ENCODE data around the gene HOXA7. TPM values are rescaled to one million over a fixed set of nuclear protein-coding genes. Genes with fewer than 3 reads are reported as not detected.

HOXA7 gene
- total RNA-seq, 2 donors from 2014 or later = 21.9 to 24.4 TPM

DNA sequence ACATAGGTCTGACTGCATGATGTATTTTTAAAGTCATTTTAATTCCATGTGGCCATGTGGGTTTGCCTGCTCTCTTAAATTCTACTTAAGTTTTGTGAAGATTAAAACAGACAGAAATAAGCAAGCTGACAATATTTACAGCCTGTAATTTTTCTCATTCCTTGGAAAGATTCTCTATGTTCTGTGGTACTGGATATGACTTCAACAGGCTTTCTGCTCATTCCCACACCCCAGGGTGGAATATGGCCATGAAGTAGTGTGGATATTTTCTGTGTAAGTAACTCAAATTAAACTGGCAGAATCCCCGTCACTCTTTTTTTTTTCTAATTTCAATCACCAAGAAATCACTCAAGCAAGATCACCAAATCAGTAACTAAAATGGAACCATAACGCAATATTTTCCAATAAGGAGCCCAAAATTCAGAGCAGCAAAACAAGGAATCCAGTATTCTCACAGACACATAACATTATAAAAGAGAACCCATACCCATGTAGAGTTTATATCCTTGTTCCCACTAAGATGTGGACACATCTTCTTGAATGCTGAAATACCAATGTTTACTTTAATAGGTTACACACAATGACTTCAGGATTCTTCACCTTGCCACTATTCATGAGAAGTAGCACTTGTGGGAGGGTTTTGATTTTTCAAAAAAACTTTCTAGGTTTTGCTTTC lies 18.7 kb downstream of the HOXA7 start:
- H3K27ac ChIP-seq = peak overlapping the region; percentile 84
- intact Hi-C loops (cut with DNase I) = no loop called here
- no peaks in the 10 kb centered on the region for H3K27me3 ChIP-seq
- TF ChIP-seq, protein P1, sequence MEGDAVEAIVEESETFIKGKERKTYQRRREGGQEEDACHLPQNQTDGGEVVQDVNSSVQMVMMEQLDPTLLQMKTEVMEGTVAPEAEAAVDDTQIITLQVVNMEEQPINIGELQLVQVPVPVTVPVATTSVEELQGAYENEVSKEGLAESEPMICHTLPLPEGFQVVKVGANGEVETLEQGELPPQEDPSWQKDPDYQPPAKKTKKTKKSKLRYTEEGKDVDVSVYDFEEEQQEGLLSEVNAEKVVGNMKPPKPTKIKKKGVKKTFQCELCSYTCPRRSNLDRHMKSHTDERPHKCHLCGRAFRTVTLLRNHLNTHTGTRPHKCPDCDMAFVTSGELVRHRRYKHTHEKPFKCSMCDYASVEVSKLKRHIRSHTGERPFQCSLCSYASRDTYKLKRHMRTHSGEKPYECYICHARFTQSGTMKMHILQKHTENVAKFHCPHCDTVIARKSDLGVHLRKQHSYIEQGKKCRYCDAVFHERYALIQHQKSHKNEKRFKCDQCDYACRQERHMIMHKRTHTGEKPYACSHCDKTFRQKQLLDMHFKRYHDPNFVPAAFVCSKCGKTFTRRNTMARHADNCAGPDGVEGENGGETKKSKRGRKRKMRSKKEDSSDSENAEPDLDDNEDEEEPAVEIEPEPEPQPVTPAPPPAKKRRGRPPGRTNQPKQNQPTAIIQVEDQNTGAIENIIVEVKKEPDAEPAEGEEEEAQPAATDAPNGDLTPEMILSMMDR (IDR thresholded peaks at IDR 0.05) = no peak
- H3K9me3 ChIP-seq = no peaks in the 10 kb centered on the region
- H3K9ac ChIP-seq (ENCODE audit: low read depth in 2 of 2, low read length in 2 of 2) = peak overlapping the region in 1 of 2 donors; percentile 58
- peak; percentile 22 for DNase-seq
- peaks cover 9% of the 10 kb centered on the region for H3K4me1 ChIP-seq
- H3K36me3 ChIP-seq = no peaks in the 10 kb centered on the region
- no peak overlapping the region for H3K4me3 ChIP-seq

DNA sequence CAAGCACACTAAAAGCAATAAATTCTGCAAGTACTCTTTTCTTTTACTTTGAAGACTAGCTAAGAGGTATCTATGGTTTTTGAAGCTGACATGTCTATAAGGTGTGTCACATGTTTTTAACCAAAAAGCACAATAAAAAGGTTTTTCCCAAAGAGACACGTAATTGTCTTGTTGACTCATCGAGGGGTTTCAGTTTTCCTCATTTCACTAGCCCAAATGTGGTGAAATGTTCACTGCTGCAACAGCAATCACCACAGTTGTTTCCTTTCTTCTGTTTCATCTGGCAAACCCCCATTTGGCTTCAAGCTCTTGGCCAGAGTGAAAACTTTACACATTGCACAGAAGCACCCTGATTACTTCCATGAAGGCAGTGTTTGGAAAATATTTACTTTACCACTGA lies 22.1 kb downstream of the HOXA7 start:
- Histone ChIP-seq H3K9me3 (no peaks in the 10 kb centered on the region), H3K4me1 (peaks cover 9% of the 10 kb centered on the region), H3K27me3 (no peaks in the 10 kb centered on the region), H3K9ac (ENCODE audit: low read depth in 2 of 2, low read length in 2 of 2) (peak overlapping the region in 1 of 2 donors; percentile 64), H3K27ac (peak overlapping the region; percentile 19), H3K4me3 (no peak overlapping the region), H3K36me3 (no peaks in the 10 kb centered on the region)
- intact Hi-C loops (cut with DNase I) = no loop called here
- peak; percentile 53 for DNase-seq
- TF ChIP-seq, protein P1 (IDR thresholded peaks at IDR 0.05) = no peak

DNA sequence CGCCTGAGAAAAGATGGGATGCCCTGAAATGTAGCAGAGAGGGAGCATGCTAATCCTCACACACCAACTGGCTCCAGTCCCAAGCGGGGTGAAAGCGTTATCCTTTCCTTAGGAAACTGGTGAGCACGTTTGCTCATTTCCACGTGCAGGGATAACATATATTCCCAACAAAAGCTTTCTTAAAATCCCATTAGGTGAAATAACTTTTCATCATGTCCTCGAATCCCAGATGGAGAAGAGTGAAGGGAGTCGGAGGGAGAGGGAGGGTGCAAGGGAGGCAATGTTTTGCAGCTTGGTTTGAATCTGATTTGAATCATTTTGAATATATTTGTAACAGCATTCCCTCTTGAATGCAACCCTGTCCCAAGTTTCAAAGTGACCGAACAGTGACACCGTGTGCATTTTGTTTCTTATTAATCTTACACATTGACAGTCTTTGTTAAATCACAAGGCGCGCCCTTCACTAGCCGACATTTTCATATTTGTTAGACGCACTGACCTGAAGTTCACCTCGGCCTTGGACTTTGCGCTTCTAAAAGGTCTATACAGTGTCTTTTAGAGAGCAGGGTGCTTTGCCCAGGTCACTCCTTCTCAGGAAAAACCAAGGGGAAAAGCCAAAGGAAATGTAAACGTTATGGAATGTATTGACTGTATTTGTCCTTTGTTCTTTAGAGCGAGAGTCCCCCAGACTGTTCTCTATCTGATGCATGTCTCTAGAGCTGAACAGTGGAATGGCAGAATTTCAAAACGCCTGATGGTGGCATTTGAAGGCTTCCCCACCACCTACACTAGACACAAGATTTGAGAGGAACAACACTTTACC lies 22.9 kb downstream of the HOXA7 start:
- peak overlapping the region in 1 of 2 donors; percentile 64 for H3K9ac ChIP-seq (ENCODE audit: low read depth in 2 of 2, low read length in 2 of 2)
- H3K4me3 ChIP-seq = no peak overlapping the region
- peaks cover 9% of the 10 kb centered on the region for H3K4me1 ChIP-seq
- H3K9me3 ChIP-seq = no peaks in the 10 kb centered on the region
- no peaks in the 10 kb centered on the region for H3K27me3 ChIP-seq
- intact Hi-C loops (cut with DNase I) = no loop called here
- DNase-seq = peak; percentile 69
- TF ChIP-seq, protein P1 (IDR thresholded peaks at IDR 0.05) = no peak
- peak overlapping the region; percentile 19 for H3K27ac ChIP-seq
- no peaks in the 10 kb centered on the region for H3K36me3 ChIP-seq

DNA sequence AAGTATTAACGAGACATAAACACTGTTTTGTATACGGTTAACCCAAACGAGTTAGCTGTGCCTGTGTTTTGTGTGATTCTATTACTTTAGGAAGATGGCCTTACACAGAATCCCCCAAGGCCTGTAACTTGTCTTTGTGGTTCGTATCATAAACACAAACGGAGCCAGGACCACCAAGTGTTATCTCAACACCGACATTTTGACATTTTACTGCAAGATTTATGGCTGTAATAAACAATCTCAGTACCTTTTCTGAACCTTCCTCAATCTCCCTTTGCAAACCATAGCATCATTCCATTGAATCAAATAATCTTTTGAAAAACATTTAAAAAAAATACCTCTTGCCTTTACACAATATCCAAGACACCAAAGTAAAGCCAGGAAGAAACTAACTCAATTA lies 23.5 kb downstream of the HOXA7 start:
- H3K27ac ChIP-seq = no peak overlapping the region
- peaks cover 9% of the 10 kb centered on the region for H3K4me1 ChIP-seq
- peak; percentile 14 for DNase-seq
- peak overlapping the region in 1 of 2 donors; percentile 64 for H3K9ac ChIP-seq (ENCODE audit: low read depth in 2 of 2, low read length in 2 of 2)
- H3K4me3 ChIP-seq = no peak overlapping the region
- intact Hi-C loops (cut with DNase I) = no loop called here
- no peaks in the 10 kb centered on the region for H3K9me3 ChIP-seq
- H3K27me3 ChIP-seq = no peaks in the 10 kb centered on the region
- no peaks in the 10 kb centered on the region for H3K36me3 ChIP-seq
- TF ChIP-seq, protein P1 (IDR thresholded peaks at IDR 0.05) = no peak

DNA sequence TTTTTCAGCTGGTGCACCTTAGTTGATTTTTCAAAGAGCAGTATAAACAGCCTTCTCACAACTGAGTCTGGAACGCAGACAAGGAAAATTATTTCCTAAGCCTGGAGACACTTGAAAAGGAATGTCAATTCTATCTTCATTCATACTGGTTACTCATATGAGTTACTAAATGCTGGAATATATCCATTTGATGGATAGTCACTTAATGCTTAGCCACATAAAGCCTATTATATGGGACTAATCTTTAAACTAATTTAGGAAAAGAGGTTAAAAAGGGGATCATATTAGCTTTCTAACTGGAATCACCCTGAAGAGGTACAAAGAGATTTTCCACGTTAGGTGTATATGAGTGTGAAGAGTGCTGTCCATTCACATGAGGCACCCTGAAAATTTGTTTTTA lies 24.3 kb downstream of the HOXA7 start:
- DNase-seq = no peak
- TF ChIP-seq, protein P1 (IDR thresholded peaks at IDR 0.05) = no peak
- Histone ChIP-seq H3K27me3 (no peaks in the 10 kb centered on the region), H3K4me1 (peaks cover 9% of the 10 kb centered on the region), H3K27ac (no peak overlapping the region), H3K36me3 (no peaks in the 10 kb centered on the region), H3K9me3 (no peaks in the 10 kb centered on the region), H3K9ac (ENCODE audit: low read depth in 2 of 2, low read length in 2 of 2) (peak overlapping the region in 1 of 2 donors; percentile 3), H3K4me3 (no peak overlapping the region)
- intact Hi-C loops (cut with DNase I) = no loop called here

Measured in colonic mucosa (tissue), 4 donors.